NB4 (cell line): Measurements from ENCODE around the gene RAD23B.
"Not testable (repeated sequence)": the region's sequence is repeated elsewhere in the genome, so short reads cannot be mapped to it uniquely, and the experiment has no call there.

Experiments used
- DNase-seq: peaks from one replicate; pipeline ENCODE4 v3.0.0; 2010; ENCODE audit warnings: low read depth
- H3K4me3 ChIP-seq: one replicate; pipeline ENCODE4 v1.5.1; 2011; ENCODE audit warnings: mild to moderate bottlenecking, low read depth, low read length, moderate library complexity
- MYC ChIP-seq: IDR thresholded peaks from 2 replicates; pipeline ENCODE4 v1.6.1; 2011; ENCODE audit warnings: low read depth, low read length
- POLR2A ChIP-seq: IDR thresholded peaks from 2 replicates; pipeline ENCODE4 v1.6.1; 2011; ENCODE audit warnings: mild to moderate bottlenecking; ENCODE audit not compliant: insufficient read length; ENCODE audit errors: extremely low read depth
- TF ChIP-seq, protein P1 (sequence below): IDR thresholded peaks from one replicate; pipeline ENCODE4 v1.5.1; 2012; ENCODE audit warnings: low read depth, low read length
- TF ChIP-seq, protein P2 (sequence below): IDR thresholded peaks from 2 replicates; pipeline ENCODE4 v1.6.1; 2011; ENCODE audit warnings: low read depth, low read length

RAD23B gene

DNA sequence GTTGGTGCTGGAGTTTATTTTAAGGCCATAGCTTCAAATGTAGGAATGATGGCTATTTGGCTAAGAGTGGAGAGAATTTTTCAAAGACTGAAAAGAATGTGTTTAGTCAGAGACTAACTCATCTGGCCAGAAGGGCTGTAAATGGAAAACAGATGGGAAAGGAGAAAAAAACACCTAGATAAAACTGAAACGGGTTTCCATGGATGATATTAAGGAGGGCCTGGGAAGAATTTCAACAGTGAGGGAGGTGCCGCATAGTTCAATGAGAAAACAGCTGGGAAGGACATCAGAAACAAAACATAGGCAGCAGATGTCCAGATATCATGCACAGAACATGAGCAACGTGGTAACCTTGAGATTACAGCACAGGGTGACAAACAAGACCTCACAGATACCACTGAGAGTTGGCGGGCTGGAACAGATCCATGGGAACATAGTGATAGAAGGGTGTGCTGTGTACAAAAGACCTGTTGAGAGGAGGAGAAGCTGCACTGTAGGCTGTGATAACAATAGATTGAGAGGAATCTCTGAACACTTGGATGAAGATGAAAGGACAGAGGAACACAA, 31.2 kb upstream of the RAD23B start:
- no peak for DNase-seq
- no peak overlapping the region for H3K4me3 ChIP-seq
- TF ChIP-seq, protein P1, sequence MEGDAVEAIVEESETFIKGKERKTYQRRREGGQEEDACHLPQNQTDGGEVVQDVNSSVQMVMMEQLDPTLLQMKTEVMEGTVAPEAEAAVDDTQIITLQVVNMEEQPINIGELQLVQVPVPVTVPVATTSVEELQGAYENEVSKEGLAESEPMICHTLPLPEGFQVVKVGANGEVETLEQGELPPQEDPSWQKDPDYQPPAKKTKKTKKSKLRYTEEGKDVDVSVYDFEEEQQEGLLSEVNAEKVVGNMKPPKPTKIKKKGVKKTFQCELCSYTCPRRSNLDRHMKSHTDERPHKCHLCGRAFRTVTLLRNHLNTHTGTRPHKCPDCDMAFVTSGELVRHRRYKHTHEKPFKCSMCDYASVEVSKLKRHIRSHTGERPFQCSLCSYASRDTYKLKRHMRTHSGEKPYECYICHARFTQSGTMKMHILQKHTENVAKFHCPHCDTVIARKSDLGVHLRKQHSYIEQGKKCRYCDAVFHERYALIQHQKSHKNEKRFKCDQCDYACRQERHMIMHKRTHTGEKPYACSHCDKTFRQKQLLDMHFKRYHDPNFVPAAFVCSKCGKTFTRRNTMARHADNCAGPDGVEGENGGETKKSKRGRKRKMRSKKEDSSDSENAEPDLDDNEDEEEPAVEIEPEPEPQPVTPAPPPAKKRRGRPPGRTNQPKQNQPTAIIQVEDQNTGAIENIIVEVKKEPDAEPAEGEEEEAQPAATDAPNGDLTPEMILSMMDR: no peak
- TF ChIP-seq MYC: no peak
- TF ChIP-seq, protein P2, sequence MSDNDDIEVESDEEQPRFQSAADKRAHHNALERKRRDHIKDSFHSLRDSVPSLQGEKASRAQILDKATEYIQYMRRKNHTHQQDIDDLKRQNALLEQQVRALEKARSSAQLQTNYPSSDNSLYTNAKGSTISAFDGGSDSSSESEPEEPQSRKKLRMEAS: no peak
- no peak for TF ChIP-seq POLR2A

DNA sequence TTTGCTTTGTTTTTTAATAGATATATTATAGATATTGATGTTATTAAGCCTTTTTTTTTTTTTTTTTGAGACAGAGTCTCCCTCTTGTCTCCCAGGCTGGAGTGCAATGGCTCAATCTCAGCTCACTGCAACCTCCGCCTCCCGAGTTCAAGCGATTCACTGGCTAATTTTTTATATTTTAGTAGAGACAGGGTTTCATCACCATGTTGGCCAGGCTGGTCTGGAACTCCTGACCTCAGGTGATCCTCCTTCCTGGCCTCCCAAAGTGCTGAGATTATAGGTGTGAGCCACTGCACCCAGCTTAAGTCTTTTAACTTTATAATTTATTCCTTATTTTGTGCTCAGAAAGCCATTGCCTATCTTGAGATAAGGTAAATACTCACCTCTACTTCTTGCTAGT, 24.2 kb upstream of the RAD23B start:
- TF ChIP-seq POLR2A (no peak), MYC (no peak)
- TF ChIP-seq, protein P1: no peak
- TF ChIP-seq, protein P2: no peak
- no peak for DNase-seq
- H3K4me3 ChIP-seq: no peak overlapping the region

DNA sequence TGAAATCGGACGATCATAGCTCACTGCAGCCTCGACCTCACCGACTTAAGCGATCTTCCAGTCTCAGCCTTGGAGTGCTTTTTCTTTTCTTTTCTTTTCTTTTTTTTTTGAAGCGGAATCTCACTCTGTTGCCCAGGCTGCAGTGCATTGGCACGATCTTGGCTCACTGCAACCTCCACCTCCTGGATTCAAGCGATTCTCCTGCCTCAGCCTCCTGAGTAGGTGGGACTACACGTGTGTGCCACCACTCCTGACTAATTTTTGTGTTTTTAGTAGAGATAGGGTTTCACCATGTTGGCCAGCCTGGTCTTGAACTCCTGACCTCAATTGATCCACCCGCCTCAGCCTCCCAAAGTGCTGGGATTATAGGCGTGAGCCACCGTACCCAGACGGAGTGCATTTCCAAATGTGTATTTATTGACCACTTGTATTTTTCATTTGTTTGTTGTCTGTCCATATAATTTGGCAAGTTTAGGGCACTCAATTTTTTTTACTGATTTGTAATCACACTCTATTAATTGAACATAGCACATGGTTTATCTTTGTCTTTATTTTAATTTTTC, 23.2 kb upstream of the RAD23B start:
- H3K4me3 ChIP-seq: not testable (repeated sequence)

DNA sequence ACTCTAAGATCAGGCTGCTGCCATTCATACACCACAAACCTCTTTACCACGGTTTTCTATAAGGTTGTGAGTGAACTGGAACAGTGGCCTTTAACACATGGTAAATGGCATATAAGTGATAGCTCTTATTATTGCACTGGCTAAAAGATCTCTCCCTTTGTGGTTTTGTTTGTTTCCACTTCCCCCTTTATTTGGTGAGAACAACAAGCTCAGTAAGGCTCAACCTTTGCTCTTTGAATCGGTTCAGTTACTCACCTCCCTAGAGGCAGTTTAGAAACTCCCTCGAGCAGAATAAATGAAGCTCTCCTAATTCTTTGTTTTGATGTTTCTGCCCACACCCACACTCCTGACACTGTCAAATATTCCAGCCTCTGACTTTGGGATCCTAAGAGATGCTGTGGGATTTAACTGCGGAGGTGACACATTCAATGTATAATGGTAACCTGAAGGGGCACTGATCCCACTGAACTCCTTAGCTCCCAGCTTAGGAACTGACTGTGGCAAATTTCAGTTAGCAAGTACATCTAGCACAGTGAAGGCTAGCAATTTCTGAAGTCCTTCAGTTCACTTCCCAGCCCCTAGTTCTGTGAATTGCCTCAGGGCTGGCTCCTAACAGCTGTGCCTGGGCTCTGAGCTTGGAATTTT, 22.5 kb upstream of the RAD23B start:
- TF ChIP-seq, protein P2: no peak
- TF ChIP-seq POLR2A: no peak
- TF ChIP-seq, protein P1: no peak
- TF ChIP-seq MYC: no peak
- H3K4me3 ChIP-seq: no peak overlapping the region
- peak; percentile 80 for DNase-seq

More for the DNA sequence above, 23.2 kb upstream of the RAD23B start:
- not testable (repeated sequence) for DNase-seq

DNA sequence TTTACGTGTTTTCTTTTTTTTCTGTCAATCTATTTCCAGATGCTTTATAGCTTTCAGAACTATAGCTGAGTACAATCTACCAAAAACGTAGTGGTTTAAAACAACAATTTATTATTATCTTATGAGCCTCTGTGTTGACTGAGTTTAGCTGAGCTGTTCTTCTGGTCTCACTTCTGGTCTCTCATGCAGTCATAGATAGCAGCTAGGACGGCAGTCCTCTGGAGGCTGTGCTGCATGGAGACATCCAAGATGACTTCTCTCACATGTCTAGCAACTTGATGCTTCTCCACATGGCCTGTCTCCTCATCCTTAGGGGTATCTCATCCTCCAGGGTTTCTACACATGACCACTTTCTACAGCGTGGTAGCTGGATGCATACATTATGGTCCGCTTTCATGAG, 22.0 kb upstream of the RAD23B start:
- no peak overlapping the region for H3K4me3 ChIP-seq
- no peak for DNase-seq
- TF ChIP-seq POLR2A: no peak
- TF ChIP-seq, protein P1: no peak
- TF ChIP-seq MYC: no peak
- TF ChIP-seq, protein P2: no peak

DNA sequence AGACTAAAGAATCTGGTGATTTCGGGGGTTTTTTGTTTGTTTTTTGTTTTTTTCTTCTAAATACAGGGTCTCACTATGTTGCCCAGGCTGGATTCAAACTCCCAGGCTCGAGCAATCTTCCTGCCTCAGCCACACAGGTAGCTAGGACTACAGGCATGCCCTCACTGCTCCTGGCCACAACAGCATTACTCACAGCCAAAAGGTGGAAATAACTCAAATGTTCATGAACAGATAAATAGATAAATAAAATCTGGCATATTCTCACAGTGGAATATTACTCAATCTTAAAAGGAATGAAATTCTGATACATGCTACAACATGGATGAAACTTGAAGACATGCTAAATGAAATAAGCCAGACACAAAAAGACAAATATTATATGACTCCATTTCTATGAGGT, 19.8 kb upstream of the RAD23B start:
- no peak for DNase-seq
- no peak overlapping the region for H3K4me3 ChIP-seq
- TF ChIP-seq, protein P1: no peak
- TF ChIP-seq MYC: no peak
- TF ChIP-seq, protein P2: no peak
- TF ChIP-seq POLR2A: no peak
